Parietal lobe (tissue), 1 donor: Measurements from ENCODE around the gene NOTCH2NLA. TPM values are rescaled to one million over a fixed set of nuclear protein-coding genes. Genes with fewer than 3 reads are reported as not detected.

Experiments used
- total RNA-seq: library from RNA; depleted of rRNA; stranded (reverse); fragments of >200 nt; gene quantifications from one replicate; pipeline ENCODE4 v1.2.3, GENCODE V29; 2014

Gene NOTCH2NLA
- total RNA-seq: 34.7 TPM

DNA sequence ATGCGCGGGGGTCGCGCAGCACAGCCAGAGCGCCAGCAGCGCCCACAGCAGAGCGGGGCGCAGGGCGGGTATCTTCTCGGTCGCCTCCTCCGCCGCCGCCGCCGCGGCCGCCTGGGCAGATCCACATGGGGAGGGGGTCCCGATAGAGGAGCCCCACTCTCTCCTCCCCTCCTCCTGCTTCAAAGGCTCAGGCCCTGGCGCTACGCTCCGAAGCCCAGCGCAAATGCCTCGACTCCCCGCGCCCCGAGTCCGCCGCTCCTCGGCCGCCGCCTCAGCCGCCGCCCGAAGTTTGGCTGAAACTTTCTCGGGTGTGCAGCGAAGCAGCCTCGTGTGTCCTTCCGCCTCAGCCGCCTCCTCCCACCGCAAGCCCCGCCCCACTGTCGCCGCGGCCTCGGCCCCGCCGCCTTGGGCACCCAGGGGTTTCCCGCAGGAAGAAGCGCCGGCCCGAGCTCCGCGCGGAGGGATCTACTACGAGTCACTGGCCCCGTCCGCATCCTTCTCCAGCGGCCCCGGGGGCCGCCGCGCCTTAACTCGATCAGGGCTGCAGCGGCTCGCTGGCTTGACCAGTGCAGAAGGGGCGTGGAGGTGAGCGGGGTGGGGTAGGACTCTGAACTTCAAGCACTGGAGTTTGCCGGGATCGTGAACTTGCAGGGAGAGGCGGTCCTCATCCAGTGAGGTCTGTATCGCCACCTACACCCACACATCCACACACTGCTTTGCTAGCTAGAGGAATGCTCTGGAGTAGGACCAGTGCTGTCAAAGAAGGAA lies at the start of gene NOTCH2NLA:
Gene NOTCH2NLA (minus strand): TSS at position 312 of the 768 bp plus-strand sequence. CDS start 39,684 bp downstream, outside the sequence.

DNA sequence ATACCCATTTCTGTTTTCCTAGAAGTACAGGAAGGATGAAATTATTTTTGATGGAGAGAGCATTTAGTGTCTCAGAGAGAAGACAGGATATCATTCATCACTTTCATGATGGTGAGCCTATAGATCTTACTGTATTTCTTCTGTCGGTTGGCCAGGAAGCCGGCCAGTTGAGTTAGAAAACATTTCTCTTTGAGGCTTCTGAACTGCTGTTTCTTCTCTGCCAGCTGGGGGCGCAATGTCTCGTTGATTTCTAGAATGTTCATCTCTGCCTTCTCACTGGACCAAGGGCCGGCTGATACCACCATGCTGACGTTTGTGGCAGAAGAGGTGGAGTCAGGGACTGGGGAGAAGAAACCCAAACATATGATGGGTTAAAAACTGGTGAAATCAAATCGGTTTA lies 84.4 kb downstream of the NOTCH2NLA start, which contains the start of gene NBPF10:
Gene NBPF10 (minus strand): TSS at position 340 of the 400 bp plus-strand sequence. CDS start 35 bp downstream, at position 305.

Other genes starting within 250 kb of the NOTCH2NLA start
- 92.6 TPM for gene TXNIP, start 232.4 kb downstream of the NOTCH2NLA start, total RNA-seq
- not detected for gene HJV, start 207.3 kb downstream of the NOTCH2NLA start, total RNA-seq
- 1.9 TPM for gene NBPF10, start 84.2 kb downstream of the NOTCH2NLA start, total RNA-seq